Nephron progenitor cell (in vitro differentiated cells): ENCODE data around the gene SNW1.

Experiments
- DNase-seq: peaks from one replicate; pipeline ENCODE4 v3.0.0; 2021
- H3K27ac Mint-ChIP-seq: 2 replicates; pipeline ENCODE4 v1.8.0; 2021; ENCODE audit warnings: mild to moderate bottlenecking, moderate library complexity, mixed read lengths
- H3K27me3 Mint-ChIP-seq: 2 replicates; pipeline ENCODE4 v1.8.0; 2021; ENCODE audit warnings: mild to moderate bottlenecking, low read depth, mixed read lengths; ENCODE audit not compliant: poor library complexity
- H3K36me3 Mint-ChIP-seq: 2 replicates; pipeline ENCODE4 v1.8.0; 2021; ENCODE audit warnings: low read depth, mixed read lengths
- H3K4me1 Mint-ChIP-seq: 2 replicates; pipeline ENCODE4 v1.8.0; 2021; ENCODE audit warnings: mixed read lengths
- H3K4me3 Mint-ChIP-seq: 2 replicates; pipeline ENCODE4 v1.8.0; 2021; ENCODE audit warnings: mild to moderate bottlenecking, moderate library complexity, mixed read lengths
- H3K9me3 Mint-ChIP-seq: 2 replicates; pipeline ENCODE4 v1.8.0; 2021; ENCODE audit warnings: mild to moderate bottlenecking, moderate library complexity, mixed read lengths
- CTCF ChIP-seq: fragments of 200-600 bp; sonication (generic); IDR thresholded peaks from 2 replicates; pipeline ENCODE4 v1.5.0; 2021; ENCODE audit warnings: antibody characterized with exemption

SNW1 gene

GRCh38 chr14:77681196-77682157, 79.5 kb downstream of the SNW1 start:
- Mint-ChIP-seq H3K4me1 (no peaks in the 10 kb centered on the region), H3K27me3 (no peaks in the 10 kb centered on the region), H3K4me3 (no peak overlapping the region), H3K36me3 (peaks cover 39% of the 10 kb centered on the region), H3K9me3 (no peaks in the 10 kb centered on the region), H3K27ac (no peak overlapping the region)
- TF ChIP-seq CTCF, result no peak
- DNase-seq, result no peak

GRCh38 chr14:77674931-77675330, 86.0 kb downstream of the SNW1 start:
- no peak for TF ChIP-seq CTCF
- Mint-ChIP-seq H3K36me3 (peaks cover 57% of the 10 kb centered on the region), H3K27me3 (no peaks in the 10 kb centered on the region), H3K4me1 (no peaks in the 10 kb centered on the region), H3K27ac (no peak overlapping the region), H3K9me3 (no peaks in the 10 kb centered on the region), H3K4me3 (no peak overlapping the region)
- DNase-seq, result no peak

- Mint-ChIP-seq H3K9me3 (no peaks in the 10 kb centered on the region), H3K27ac (no peak overlapping the region), H3K4me3 (no peak overlapping the region), H3K36me3 (peaks cover 48% of the 10 kb centered on the region), H3K27me3 (no peaks in the 10 kb centered on the region), H3K4me1 (no peaks in the 10 kb centered on the region)
- DNase-seq, result no peak
- TF ChIP-seq CTCF, result no peak
Measured at GRCh38 chr14:77673193-77673592, 87.8 kb downstream of the SNW1 start.
